Femur (tissue), 1 donor: Measurements from ENCODE around the gene PIP5K1B.
A peak's percentile ranks its signal among the peaks of the same experiment; 100 is the strongest.

Experiments used
- DNase-seq: peaks from one replicate; pipeline ENCODE4 v3.0.0-alpha.2; 2017

The PIP5K1B gene

DNA sequence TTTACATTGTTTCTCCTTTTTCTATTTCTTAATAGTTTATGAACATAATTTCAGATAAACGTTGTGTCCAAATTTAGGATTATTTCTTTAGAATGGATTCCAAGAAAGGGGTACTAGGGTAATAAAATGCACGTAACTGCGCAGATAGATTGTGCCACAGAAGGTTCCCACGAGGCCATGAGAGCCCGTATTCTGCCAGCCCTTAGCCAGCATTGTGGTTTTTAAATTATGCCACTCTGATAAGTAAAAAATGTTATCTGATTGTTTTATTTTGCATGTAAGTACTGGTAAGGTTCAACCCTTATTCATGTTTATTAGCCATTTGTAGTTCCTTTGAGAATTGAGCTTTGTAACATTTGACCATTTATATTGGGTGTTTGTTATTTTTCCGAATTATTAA, 220.1 kb downstream of the PIP5K1B start:
- DNase-seq, result no peak

DNA sequence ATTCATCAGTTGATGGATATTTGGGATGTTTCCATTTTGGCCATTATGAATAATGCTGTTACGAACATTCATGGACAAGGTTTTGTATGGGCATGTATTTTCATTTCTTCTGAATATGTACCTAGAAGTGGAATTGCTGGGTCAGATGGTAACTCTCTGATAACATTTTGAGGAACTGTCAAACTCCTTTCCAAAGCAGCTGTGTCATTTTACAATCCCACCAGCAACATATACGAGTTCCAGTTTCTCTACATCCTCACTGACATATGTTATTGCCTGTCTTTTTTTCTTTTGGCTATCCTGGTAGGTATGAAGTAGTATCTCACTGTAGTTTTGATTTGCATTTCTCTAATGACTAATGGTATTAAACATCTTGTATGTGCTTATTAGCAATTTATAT, 222.1 kb downstream of the PIP5K1B start:
- no peak for DNase-seq

DNA sequence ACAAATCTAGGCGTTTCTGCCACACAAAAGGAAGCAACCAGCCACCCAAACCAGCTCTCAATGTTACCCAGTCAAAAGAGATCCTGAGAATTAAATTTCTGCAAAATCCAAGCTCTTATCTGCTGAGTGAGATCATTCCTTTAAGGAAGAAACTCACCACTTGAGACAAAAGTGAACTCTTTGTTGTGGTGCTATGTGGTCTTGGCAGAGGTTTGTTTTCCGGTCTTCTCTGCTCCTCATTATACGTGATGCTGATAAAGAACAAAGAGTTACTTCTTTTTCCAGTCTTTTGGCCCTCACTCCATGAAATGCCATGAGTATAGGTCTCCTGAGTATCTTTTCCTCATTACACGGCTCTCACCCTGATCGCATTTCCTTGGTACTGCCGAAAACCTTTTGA, 226.8 kb downstream of the PIP5K1B start:
- DNase-seq, result no peak

DNA sequence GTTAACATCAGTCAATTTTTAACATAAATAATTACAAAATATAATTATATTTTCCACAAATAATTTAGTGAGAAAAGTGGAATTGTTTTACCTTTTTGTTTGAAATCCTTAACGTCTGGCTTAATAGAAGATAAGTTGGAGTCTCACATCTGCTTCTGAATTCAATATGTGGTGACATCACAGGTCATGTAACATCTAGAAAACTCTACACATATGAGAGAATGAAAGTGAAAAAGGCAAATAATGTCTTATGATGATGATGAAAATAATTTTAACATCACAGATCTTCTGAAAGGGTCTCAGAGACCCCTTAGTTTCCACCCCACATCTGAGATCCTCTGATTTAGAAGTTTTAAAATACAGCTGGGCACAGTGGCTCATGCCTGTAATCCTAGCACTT, 227.4 kb downstream of the PIP5K1B start:
- no peak for DNase-seq

DNA sequence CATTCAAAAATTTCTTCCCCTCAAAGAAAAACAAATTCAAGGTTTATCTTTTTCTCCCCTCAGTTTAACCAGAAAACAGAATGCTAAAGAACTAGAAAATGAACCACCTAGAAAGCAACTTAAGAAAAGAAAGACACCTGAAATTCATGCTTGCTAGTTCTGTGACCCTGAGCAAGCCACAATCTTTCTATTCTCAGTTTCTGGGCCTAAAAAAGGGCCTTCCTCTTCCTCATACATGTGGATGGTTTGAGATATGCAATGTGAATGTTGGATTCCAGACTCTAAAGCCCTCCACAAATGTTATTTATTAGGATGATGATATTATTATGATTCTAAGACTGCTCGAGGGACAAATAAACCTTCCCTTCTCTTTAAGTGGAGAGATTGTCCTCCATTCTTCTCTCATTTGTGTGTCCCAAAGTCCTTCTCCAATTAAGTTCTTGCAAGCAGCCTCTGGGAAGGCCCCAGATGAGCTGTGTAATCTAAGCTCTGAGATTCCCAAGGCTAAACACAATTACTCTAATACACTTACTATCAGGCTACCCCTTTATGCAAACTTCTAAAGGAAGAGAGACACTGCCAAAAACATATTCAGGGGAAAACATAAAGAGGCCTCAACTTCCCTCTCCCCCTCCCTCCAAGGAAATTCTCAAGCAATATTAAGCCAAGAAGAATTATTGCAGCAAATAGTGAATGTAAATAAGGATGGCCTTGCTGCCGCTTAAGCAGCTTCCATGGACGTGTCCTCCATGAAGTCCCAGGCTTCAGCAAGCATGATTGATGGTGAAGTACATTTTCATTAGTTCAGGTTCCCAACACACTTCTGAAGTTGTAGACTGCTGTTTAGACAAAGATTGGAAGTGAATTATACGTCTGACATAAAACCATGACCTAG, 228.6 kb downstream of the PIP5K1B start:
- DNase-seq, result no peak

DNA sequence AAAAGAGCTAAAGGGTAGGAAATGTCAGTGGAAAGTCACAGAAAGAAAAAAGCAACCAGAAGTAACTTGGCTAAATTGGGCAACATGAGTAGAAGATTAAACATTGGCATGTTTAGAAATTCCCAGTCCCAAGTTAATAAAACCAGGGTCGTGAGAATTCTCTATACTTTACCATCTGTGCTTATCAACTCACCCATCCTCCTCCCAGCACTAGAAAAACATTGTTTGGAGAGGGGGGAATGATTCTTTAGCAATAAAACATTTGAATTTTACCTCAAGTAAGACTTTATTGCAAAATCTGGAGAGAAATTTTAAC, 229.2 kb downstream of the PIP5K1B start:
- no peak for DNase-seq

DNA sequence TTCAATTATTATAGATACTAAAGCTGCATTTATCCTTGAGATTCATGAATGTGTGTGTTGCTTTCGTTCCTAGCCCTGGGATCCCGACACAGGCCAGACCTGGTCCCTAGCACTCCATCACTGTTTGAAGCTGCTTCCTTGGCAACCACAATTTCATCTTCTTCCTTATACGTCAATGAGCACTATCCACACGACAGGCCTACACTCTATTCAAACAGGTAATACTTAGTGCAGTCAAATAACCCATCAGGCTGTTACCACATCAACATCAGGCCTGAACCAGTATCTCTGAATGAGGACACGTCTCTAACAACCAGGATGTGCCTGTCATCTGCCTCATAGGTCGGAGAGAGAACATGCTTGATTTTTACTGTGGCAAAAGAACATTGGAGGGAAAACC, 235.5 kb downstream of the PIP5K1B start:
- DNase-seq, result no peak

DNA sequence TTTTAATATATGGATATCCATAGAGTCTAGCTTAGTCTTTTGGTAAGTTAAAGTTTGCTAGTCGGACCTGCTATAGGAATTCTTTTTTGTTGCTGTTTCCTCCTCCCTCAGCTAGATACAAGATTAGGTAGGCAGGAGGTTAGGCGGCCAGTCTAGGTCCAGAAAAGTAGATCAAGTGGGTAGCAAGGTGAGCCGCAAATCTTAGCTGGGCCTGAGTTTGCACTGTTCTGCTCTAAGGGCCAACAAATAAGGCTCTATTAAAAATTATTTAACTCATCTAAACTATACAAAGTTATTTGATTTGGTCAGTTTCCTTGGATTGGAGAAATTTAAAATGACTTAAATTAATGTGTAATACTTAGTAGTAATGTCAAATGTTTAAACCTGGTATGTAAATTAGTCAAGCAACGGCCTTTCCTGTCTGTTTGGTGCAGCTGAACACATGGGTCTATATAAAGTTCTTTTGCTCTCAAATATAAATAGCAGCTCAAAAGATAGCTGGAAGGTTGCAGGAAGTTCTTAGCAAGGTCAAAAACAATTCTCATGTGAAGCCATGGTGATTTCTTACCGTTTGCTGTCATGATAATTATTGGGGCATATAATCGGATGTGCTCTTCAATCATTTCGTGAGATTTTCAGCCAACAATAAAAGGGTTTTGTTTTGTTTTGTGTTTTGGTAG, 236.9 kb downstream of the PIP5K1B start:
- no peak for DNase-seq

DNA sequence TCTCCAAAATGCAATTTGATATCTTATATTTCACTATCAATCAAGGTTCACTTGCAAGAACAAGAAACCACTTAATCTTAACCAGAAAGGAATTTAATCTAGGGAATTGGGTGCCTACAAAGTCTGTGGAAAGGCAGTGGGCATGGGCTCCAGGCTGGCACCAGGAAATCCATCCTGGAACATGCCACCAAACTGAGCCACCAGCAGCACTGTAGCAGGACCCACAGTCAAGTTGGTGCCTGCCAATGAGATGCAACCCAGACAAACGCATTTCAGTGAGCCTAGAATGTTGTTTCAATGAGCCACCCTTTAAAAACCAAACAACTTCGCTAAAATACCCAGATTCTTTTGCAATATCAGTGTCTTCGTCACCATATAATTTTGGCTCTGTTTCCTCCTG, 237.8 kb downstream of the PIP5K1B start:
- DNase-seq, result no peak

DNA sequence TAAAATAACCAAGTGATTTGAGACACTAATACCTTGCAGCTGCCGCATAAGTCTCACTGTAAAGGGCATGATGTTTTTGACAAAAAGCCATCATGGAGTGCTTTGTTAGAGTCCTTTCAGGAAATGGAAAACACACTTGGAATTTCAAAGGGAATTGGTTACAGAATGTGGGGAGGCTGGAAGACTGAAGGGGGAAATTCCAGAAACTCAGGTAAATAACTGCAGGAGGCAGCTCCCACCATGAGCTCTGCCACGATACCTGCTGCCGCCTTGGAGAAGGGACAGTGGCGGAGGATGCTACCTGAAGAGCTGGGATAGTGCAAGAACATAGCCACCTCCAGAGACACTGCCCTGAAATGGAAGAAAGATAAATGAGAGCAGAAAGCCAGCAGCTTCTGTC, 242.0 kb downstream of the PIP5K1B start:
- no peak for DNase-seq

DNA sequence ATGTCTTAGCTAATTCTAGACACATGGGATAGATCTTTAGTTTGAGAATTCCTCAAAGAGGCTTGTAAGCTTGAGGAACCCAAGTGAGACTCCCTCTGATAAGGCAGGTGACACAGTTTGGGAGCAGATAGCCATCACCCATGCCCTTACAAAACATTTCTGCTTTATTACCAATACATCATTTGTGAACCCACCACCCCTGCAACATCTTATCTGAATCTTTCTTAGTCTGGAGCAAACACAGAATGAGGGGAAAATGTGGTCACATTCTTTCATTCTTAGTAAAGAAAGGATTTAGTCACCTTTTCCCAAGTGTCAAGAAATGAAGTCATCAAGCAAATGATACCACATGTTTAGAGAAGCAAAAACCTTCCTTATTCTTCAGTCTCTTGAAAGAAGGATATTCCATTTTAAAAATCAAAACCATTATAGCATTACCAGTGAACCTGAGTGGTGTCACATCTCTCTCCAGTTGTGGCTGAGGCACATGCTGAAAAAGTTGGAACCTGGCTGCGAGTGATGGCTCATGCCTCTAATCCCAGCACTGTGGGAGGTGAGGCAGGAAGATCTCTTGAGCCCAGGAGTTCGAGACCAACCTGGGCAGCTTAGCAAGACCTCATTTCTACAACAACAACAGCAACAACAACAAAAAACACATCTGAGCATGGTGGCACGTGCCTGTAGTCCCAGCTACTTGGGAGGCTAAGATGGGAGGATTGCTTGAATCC, 243.0 kb downstream of the PIP5K1B start:
- no peak for DNase-seq

DNA sequence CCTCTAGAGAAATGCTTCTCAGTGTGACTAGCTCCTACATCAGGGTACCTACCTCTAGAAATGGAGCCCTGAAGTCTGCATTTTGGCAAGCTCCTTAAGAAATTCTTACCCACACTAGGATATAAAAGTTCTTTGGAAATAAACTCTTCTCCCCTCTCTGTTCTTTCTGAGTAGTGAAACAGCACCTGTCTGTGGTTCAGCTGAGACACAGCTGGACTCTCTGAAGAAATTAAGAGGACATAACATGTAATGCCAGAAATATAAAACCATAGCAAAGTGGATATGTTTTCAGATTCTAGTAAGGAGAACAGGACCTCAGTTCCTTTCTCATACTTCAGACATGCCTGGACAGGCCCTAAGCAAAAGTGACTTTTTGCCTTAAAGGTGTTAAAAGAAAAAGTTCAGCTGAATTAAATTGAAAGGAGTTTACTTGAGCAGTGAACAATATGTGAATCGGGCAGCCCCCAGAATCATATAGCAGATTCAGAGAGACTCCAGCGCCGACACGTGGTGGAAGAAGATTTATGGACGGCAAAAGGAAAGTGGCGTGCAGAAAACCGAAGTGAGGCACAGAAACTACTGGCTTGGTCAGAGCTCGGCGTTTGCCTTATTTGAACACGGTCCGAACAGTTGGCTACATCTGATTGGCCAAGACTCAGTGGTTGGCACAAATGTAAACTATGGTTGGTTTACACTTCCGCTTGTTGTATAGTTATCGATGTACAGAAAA, 244.4 kb downstream of the PIP5K1B start:
- DNase-seq, result peak; percentile 59

DNA sequence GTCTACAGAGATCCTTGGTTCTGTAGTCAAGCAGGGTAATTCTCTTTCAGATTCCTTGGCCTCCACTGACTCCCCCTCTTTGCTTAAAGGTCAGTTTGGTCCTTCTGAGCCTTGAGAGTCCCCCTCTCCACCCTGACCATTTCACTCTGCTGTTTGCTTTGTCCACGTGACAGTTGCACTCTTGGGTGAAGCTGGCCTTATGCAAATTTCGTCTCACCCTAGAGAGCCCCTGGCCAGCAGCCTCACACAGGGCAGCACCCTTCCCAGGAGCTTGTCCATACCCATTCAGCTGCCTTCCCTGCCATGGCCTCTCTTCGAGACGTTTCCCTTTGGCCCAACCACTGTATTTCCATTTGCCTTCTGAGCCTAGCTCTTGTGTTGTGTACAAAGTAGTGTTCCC, 245.1 kb downstream of the PIP5K1B start:
- DNase-seq, result no peak

DNA sequence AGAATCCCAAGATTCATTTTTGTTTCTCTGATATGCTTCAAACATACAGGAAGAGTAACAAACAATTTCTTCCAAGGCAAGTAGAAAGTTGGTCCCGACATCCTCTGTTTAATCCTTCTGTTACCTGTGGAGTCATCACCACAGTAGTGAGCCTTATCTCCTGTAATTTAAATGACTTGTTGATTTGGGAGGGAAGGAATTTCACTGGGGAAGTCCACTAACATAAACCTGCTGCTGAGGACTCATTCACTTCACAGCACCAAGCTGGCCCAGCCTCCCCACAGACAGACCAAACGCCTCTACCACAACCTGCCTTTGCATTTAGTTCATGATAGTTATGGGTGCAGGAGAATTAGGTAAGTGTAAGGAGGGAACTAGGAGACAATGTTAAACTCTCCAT, 245.6 kb downstream of the PIP5K1B start:
- no peak for DNase-seq

DNA sequence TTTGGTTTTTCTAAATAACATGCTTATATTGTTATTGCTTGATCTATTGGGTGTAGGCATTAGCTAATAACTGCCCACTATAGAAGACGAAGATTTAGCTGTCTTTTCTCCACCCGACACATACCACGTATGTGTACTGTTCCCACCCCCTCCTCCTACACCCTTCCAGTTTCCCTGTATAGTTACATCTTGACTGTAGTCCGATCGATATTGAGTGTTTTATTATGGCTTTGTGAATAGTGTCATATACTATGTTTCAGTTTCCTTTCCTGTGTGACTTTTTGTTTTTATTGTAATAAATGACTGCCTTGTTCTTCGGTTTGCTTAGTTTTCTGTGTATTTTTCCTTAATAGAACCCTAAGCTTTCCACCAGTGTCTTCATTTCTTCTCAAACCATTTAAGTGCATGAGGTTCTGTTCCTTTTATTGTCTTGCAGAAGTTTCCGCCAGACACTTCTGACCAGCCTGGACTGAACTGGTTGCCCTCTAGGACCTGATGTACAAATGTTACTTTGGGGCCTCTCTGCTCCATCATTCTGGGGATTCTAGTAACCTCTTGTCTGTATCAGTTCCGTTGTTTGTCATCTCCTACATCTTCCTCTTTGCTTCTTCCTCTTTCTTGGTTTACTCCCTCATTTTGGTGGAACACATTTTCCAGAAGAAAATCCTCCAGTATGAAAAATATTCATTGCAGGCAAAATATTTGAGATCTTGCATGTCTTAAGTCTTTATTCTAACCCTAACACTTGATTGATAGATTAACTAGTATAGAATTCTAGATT, 247.0 kb downstream of the PIP5K1B start:
- no peak for DNase-seq

DNA sequence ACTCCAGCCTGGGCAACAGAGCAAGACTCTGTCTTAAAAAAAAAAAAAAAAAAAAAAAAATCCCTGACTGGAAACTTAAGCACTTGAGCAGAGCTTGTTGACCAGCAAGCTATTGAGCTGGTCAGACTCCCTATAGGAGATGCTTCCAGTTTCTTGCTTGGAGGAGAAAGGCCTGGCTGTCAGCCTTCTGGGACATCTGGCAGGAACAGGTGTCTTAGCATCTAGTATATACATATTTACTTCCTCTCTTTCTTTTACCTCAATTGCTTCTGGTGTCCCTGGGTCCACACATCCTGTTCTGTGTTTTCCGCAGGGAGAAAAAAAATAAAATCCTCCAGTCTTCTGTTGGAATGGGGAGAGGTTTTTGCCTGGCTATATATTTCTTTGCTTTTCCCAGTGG, 248.7 kb downstream of the PIP5K1B start:
- no peak for DNase-seq

DNA sequence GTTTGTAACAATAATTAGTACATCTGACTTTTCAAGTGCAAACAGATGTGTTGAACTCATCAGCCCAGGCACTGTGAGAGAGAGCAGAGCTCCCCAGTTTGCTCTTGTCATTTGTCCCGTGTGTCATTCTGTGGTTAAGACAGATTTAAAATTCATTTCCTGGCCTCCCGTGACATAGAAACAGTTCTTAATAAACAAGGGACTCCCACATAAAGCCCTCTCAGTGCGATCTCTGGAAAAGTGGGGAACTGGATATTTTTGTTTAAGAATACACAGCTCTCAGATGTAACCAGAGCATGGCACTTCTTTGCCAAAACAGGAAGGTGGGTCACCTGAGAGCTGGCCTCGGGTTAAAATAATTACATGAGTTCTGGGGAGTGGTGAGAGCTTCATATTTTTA, 250.3 kb downstream of the PIP5K1B start:
- DNase-seq, result no peak

DNA sequence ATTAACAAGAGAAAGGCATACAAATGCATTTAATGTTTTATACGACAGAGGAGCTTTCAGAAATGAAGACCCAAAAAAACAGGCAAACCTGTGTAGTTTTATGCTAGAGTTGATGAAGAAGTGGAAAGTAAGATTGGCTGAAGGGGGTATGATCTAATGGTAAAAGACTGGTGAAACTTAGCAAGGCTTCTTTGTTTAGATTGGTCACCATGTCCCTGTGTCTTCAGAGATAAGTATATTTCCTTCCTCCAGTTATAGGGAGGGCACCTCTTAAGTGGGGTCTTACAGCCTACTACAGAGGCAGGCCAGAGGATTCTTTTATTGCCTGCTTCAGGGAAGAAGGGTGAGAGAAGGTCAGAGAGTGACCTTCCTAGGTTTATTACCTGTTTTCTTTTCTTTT, 252.4 kb downstream of the PIP5K1B start:
- DNase-seq, result no peak

DNA sequence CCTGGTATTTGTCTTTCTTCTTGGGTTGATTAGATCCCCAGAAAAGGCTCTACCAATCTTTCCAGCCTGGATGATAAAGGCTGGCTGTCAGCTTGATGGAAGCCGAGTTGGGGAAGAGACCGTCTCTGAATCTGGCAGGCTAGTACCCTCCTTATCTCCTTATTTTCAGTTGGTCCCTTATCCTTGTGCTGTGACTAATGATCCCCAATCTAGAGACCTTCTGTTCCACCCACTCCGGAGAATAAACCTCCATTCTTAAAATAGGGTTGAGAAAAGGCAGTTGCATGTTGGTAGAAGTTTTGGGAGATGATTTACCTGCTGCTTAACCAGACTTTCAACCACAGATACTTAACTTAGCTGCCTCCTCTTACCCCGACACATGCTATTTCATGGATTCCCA, 256.5 kb downstream of the PIP5K1B start:
- DNase-seq, result no peak

DNA sequence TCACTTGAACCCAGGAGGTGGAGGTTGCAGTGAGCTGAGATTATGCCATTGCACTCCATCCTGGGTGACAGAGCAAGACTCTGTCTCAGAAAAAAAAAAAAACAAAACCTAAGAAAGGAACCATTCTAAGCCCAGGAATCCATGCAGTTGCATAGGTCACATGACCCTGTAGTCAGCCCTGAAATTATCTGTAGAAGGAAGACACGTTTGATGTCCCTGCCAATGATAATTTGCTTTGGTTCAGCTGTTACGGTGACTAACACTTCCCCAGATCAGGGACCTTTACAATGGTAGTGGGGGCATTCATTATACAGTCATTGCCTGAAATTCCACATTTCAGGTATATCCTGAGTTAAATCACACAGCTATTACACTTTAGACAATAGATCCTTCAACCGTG, 258.4 kb downstream of the PIP5K1B start:
- DNase-seq, result no peak

DNA sequence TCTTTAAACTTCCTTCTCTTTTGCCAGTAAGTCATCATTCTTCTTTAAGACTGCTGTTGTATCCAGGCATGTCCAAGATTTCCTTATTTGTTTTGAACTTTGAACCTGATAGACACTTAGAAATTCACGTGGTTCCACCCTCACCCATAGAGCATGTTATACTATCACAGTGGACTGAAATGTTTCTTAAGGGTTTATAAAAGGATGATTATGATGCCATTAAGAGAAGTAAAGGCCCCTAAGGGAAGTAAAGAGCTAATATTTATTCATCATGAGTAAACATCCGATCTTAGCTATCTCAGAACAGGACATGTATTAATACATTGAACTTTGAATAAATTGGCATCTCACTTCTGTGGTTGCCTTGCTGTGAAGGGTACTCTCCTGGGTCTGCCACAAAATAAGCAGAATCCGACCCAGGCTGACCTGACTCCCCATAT, 259.1 kb downstream of the PIP5K1B start:
- DNase-seq, result no peak

DNA sequence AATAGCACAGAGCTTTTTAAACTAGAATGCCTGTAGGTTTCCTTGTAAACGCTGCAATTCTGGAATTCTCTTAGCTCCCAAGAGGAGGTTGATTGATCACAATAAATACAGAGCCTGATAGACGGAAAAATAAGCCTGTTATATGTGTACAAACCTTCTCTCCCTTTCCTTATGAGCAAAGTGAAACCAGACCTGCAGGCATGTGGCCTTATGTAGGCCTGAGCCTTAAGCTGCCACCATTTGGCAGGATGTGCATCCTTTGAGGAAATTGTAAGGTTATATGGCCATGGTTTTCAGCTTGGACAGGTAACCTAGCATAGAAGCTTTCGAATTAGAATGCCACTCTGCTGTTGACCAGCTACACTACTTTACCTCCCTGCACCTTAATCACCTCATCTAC, 259.7 kb downstream of the PIP5K1B start:
- DNase-seq, result no peak
